Tibial nerve (tissue), 3 donors: ENCODE data around the gene ZFP92.

Experiments used
- POLR2A ChIP-seq, 2 donors: fragments of 450-650 bp; IDR thresholded peaks; one replicate each; pipeline ENCODE4 v1.6.1; 2017; ENCODE audit warnings: antibody characterized with exemption in 2 of 2, mild to moderate bottlenecking in 2 of 2, moderate library complexity in 2 of 2
- TF ChIP-seq, protein P1 (sequence below), 5 experiments: fragments of 200-600 bp in 3 of 5; fragments of 450-650 bp in 2 of 5; sonication (generic) in 3 of 5; IDR thresholded peaks; one replicate each; pipeline ENCODE4 v1.5.1; 2016 to 2019; ENCODE audit warnings: antibody characterized with exemption in 5 of 5, mild to moderate bottlenecking in 3 of 5, moderate library complexity in 2 of 5

- TF ChIP-seq, protein P1, sequence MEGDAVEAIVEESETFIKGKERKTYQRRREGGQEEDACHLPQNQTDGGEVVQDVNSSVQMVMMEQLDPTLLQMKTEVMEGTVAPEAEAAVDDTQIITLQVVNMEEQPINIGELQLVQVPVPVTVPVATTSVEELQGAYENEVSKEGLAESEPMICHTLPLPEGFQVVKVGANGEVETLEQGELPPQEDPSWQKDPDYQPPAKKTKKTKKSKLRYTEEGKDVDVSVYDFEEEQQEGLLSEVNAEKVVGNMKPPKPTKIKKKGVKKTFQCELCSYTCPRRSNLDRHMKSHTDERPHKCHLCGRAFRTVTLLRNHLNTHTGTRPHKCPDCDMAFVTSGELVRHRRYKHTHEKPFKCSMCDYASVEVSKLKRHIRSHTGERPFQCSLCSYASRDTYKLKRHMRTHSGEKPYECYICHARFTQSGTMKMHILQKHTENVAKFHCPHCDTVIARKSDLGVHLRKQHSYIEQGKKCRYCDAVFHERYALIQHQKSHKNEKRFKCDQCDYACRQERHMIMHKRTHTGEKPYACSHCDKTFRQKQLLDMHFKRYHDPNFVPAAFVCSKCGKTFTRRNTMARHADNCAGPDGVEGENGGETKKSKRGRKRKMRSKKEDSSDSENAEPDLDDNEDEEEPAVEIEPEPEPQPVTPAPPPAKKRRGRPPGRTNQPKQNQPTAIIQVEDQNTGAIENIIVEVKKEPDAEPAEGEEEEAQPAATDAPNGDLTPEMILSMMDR (IDR thresholded peaks at IDR 0.05), result no peak
- TF ChIP-seq POLR2A (IDR thresholded peaks at IDR 0.05), result no peak
Observed at GRCh38 chrX:153410888-153411254, 401 bp upstream of the ZFP92 start.
